ENCODE results near the gene PTMA.

Gene PTMA

DNA sequence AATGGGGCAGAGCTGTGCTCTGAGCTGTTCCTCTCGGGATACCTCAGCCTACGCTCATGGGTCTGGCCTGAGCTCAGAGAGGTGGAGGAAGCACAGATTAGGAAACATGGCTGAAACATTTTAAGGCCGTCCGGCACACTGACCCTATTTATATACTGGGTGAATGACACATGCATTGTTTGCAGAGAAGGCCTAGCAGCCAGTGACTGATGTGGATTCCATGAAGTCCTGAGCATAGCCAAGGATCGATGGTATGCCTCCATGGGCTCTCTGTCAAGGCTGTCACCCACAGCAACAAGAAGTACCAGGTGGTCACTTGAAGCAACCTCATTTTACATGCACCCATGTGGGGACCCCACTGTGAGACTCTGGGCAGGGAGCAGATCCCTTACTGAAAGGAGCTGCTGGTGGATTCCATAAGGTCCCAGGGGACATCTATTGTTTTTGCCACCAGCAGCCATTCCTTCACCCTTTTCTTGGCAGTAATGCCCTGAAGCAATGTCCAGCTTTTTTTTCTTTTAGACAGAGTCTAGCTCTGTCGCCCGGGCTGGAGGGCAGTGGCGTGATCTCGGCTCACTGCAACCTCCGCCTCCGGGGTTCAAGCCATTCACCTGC is 8.4 kb downstream of the PTMA start:
- H3K27ac Mint-ChIP-seq (ENCODE audit: low read depth): peak overlapping the region; percentile 86
- DNase-seq (ENCODE audit: low spot score in 2 of 2): no peak

DNA sequence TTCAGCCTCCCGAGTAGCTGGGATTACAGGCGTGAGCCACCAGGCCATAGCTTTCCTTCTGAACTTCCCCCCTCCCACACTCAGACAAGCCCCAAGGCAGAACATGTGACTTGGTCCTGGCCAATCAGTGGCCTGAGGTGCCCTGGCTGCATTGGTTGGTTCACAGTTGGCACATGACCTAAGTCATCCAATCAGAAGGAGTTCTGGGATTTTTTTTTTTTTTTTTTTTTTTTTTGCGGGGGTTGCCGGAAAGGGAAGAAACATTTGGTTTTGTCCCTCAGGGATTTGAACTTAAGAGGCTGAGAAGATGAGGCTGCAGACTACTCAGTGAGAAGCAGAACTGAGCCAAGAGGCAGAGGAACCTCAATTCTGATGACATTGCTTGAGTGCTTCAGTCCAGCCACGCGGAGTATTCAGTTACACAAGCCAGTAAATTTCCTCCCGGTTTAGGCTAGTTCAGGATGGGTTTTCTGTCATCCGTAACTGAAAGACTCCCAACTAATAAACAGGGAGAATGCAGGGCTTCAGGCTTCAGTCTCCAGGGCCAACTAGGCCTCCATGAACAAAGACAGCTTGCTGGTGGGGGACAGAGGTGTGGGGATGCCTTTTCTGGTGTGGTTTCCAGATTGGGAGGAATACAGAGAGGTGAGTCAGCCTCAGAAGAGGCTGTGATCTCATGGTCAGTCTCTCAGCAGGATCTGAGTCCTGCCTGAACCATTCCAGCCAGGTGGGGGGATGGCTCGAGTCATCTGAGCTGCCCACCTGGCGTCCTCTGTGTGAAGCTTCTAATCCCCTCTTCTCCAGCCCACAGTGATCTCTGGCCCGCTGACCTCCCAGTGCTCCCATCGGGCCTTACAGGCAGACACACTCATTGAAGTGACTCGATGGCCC is 9.2 kb downstream of the PTMA start:
- no peak for ATAC-seq (replicated peaks; ENCODE audit: extremely low read depth, poor library complexity, severe bottlenecking)
- peaks cover 25% of the 10 kb centered on the region for H3K4me1 Mint-ChIP-seq

More for the DNA sequence above, 8.4 kb downstream of the PTMA start:
- no peak for ATAC-seq (replicated peaks; ENCODE audit: extremely low read depth, poor library complexity, severe bottlenecking)
- H3K4me1 Mint-ChIP-seq: peaks cover 33% of the 10 kb centered on the region
- H3K9me3 Mint-ChIP-seq: no peaks in the 10 kb centered on the region
- no peak overlapping the region for H3K4me3 Mint-ChIP-seq
- no peaks in the 10 kb centered on the region for H3K27me3 Mint-ChIP-seq
- peaks cover 34% of the 10 kb centered on the region for H3K36me3 Mint-ChIP-seq (ENCODE audit: insufficient read depth)

DNA sequence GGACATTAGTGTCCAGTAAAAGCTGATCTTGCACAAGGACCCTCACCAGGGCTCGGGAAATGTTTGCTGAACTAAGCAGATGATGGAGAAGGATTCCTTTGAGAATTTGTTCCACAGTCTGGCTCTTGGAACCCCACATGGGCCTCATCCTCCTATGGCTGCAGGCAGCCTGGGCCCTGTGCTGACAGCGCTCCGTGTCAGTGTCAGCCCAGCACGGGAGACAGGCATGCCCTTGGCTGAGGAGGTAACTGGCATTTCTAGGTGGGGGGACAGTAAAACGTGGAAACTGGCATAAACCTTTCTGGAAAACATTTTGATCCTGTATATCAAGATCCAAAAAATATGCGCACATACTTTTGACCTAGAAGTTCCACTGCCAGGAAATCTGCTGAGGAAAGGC is 10.5 kb downstream of the PTMA start:
- H3K36me3 Mint-ChIP-seq (ENCODE audit: insufficient read depth): peaks cover 15% of the 10 kb centered on the region
- no peak for DNase-seq (ENCODE audit: low spot score in 2 of 2)
- no peaks in the 10 kb centered on the region for H3K27me3 Mint-ChIP-seq
- peaks cover 18% of the 10 kb centered on the region for H3K4me1 Mint-ChIP-seq
- no peaks in the 10 kb centered on the region for H3K9me3 Mint-ChIP-seq
- no peak overlapping the region for H3K27ac Mint-ChIP-seq (ENCODE audit: low read depth)
- no peak overlapping the region for H3K4me3 Mint-ChIP-seq
- ATAC-seq (replicated peaks; ENCODE audit: extremely low read depth, poor library complexity, severe bottlenecking): no peak

More for the DNA sequence above, 9.2 kb downstream of the PTMA start:
- DNase-seq (ENCODE audit: low spot score in 2 of 2): no peak
- no peak overlapping the region for H3K27ac Mint-ChIP-seq (ENCODE audit: low read depth)
- no peaks in the 10 kb centered on the region for H3K9me3 Mint-ChIP-seq
- no peaks in the 10 kb centered on the region for H3K27me3 Mint-ChIP-seq
- peaks cover 26% of the 10 kb centered on the region for H3K36me3 Mint-ChIP-seq (ENCODE audit: insufficient read depth)
- H3K4me3 Mint-ChIP-seq: no peak overlapping the region

DNA sequence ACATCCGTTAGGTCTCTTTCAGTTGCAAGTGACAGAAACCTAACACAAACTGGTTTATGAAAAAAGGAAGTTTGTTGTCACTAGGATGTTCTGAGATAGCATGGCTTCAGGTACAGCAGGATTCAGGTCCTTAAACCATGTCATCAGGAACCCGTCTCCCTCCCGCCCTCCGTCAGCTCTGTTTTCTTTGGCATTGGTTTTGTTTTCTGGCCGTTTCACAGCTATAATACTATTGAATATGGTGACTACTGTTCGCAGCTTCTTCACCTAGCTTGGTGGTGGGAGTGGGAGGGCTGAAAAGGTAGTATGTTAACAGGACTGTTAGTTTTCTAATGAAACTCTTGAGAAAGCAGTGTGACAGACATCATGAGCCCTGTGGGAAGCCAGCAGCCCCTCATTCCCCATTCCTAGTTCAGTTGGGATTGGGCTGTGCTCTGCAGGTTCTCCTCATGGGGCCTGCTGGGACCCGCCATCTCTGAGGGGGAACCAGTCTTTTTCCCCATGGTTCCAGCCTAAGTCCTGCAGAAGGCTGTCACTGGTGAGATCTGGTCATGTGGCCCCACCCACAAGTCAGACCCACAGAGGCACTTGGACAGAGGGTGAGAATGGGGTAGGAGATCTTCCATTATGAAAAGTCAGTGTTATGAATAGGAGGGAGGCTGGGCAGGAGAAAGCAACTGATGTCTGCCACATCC is 12.1 kb downstream of the PTMA start:
- no peak overlapping the region for H3K27ac Mint-ChIP-seq (ENCODE audit: low read depth)
- H3K36me3 Mint-ChIP-seq (ENCODE audit: insufficient read depth): peaks cover 5% of the 10 kb centered on the region
- no peaks in the 10 kb centered on the region for H3K9me3 Mint-ChIP-seq
- no peak for ATAC-seq (replicated peaks; ENCODE audit: extremely low read depth, poor library complexity, severe bottlenecking)
- no peaks in the 10 kb centered on the region for H3K27me3 Mint-ChIP-seq
- no peak for DNase-seq (ENCODE audit: low spot score in 2 of 2)
- no peak overlapping the region for H3K4me3 Mint-ChIP-seq
- H3K4me1 Mint-ChIP-seq: peaks cover 6% of the 10 kb centered on the region

DNA sequence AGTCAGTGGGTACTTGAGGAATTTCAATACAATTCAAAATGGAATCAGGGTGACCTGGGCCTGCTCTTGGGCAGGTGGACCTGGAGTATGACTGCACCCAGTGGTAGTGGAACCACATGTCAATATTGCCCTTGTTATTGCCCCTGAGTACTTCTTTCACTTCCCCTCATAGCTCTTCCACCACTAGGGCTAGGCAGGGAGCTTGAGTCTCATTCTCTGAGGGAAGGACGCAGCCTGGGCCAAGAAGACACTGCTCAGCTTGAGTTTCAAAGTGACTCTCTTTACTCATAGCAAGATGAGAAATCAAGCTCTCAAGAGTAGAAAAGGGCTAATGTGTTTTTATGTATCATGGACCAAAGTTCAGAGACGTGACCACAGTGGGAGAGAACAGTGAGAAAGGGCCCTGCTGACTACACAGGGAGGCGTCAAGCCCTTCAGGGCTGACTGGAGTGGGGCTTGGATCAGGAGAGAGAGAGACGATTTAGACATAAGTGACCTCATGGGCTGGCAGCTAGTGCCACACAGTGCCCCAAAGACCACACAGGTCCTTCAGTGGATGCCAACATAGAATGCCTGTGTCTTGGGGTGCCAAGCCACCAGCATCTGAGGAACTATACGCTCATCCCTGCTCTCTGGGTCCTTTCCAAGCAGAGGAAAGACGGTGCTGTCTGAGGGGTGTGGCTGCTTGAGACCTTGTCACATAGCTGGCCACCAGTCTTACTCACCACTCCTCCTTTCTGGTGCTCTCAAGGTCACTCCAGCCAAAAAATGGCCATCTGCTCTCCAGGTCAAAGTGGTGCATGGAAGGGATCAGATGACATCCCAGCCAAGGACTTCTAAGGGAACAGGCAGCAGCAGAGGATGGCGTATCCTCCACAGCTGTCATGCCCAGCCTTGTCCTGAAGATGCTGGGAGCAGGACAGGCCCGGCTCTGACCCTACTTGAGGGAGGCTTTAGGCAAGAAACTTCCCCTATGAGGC is 13.0 kb downstream of the PTMA start:
- H3K9me3 Mint-ChIP-seq: no peaks in the 10 kb centered on the region
- no peak for DNase-seq (ENCODE audit: low spot score in 2 of 2)
- H3K4me1 Mint-ChIP-seq: no peaks in the 10 kb centered on the region
- no peak for ATAC-seq (replicated peaks; ENCODE audit: extremely low read depth, poor library complexity, severe bottlenecking)
- no peak overlapping the region for H3K27ac Mint-ChIP-seq (ENCODE audit: low read depth)
- H3K4me3 Mint-ChIP-seq: no peak overlapping the region
- H3K27me3 Mint-ChIP-seq: no peaks in the 10 kb centered on the region
- H3K36me3 Mint-ChIP-seq (ENCODE audit: insufficient read depth): peaks cover 5% of the 10 kb centered on the region

DNA sequence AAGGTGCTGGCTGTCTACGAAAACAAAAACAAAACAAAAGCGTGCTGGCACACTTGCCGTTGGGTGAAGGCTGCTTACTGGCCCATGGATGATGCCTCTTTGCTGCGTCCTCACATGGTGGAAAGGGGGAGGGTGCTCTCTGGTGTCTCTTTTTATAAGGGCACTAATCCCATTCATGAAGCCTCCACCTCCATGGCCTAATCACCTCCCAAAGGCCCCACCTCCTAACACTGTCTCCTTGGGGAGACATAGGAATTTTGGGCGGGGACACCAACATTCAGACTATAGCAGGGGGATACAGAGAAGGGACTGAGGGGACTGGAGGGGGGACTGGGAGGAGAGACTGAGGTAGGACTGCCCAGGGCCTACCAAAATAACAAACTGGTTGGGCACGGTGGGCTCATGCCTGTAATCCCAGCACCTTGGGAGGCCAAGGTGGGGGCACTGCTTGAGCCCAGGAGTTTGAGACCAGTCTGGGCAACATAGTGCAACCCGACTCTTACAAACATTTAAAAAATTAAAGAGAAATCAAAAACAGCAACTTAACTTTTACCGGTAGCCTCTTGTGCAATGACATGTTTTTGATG is 14.5 kb downstream of the PTMA start:
- peaks cover 5% of the 10 kb centered on the region for H3K36me3 Mint-ChIP-seq (ENCODE audit: insufficient read depth)
- no peaks in the 10 kb centered on the region for H3K4me1 Mint-ChIP-seq
- H3K4me3 Mint-ChIP-seq: no peak overlapping the region
- no peaks in the 10 kb centered on the region for H3K9me3 Mint-ChIP-seq
- no peak for DNase-seq (ENCODE audit: low spot score in 2 of 2)
- H3K27me3 Mint-ChIP-seq: no peaks in the 10 kb centered on the region
- H3K27ac Mint-ChIP-seq (ENCODE audit: low read depth): no peak overlapping the region
- ATAC-seq (replicated peaks; ENCODE audit: extremely low read depth, poor library complexity, severe bottlenecking): no peak

DNA sequence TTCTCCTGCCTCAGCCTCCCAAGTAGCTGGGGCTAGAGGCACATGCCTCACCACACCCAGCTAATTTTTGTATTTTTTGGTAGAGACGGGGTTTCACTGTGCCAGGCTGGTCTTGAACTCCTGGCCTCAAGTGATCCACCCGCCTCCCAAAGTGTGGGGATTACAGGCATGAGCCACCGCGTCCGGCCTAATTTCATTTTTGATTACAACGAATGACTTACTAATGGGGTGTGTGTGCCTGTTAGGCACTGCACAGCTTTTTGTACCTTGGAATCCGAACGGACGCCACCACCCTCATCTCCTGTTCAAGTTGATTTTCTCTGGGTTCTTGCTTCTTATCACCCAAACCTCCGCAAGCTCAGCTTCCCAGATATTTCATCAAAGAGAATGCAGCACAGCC is 17.2 kb downstream of the PTMA start:
- Mint-ChIP-seq H3K9me3 (no peaks in the 10 kb centered on the region), H3K4me1 (no peaks in the 10 kb centered on the region), H3K36me3 (ENCODE audit: insufficient read depth) (peaks cover 2% of the 10 kb centered on the region), H3K27me3 (no peaks in the 10 kb centered on the region), H3K4me3 (no peak overlapping the region), H3K27ac (ENCODE audit: low read depth) (no peak overlapping the region)
- ATAC-seq (replicated peaks; ENCODE audit: extremely low read depth, poor library complexity, severe bottlenecking) (no peak), DNase-seq (ENCODE audit: low spot score in 2 of 2) (no peak)

DNA sequence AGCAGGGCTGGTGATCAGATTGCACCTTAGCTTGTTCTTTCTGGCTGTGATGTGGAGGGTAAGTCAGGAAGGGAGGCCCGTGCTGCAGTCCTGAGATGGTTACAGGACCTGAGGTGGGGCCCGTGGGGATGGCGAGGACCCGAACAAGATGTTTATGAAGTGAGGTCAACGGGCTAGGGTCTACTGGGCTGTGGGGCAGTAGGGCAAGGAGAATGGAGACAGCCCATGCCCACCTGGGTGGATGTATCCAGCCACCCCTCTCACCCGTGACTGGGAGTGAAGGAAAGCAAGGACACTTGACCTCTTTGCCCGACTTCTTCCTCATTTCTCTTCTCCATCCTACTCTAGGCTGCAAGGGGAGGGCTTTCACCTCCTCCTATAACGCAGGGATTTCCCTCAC is 18.0 kb downstream of the PTMA start:
- no peaks in the 10 kb centered on the region for H3K4me1 Mint-ChIP-seq
- no peaks in the 10 kb centered on the region for H3K27me3 Mint-ChIP-seq
- H3K4me3 Mint-ChIP-seq: no peak overlapping the region
- ATAC-seq (replicated peaks; ENCODE audit: extremely low read depth, poor library complexity, severe bottlenecking): no peak
- H3K36me3 Mint-ChIP-seq (ENCODE audit: insufficient read depth): peaks cover 4% of the 10 kb centered on the region
- no peak for DNase-seq (ENCODE audit: low spot score in 2 of 2)
- H3K9me3 Mint-ChIP-seq: no peaks in the 10 kb centered on the region
- no peak overlapping the region for H3K27ac Mint-ChIP-seq (ENCODE audit: low read depth)

DNA sequence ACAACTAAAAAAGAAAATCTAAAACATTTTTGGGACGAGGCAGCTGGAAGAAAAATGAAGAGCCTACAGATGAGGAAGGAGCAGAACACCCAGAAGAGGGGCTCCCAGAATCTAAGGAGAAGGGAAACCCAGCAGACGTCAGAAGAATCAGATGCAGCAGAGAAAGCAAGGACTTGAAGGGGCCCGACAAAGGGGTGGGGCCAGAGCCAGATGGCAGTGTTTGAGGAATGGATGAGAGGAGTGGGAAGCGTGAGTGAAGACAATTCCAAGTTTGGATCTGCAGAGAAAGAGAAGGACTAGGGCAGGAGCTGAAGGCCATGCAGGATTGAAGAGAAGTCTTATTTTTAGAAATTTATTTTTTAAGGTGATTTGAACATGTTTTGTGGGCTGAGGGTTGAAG is 19.3 kb downstream of the PTMA start:
- peaks cover 8% of the 10 kb centered on the region for H3K36me3 Mint-ChIP-seq (ENCODE audit: insufficient read depth)
- no peaks in the 10 kb centered on the region for H3K9me3 Mint-ChIP-seq
- no peak for DNase-seq (ENCODE audit: low spot score in 2 of 2)
- ATAC-seq (replicated peaks; ENCODE audit: extremely low read depth, poor library complexity, severe bottlenecking): no peak
- no peak overlapping the region for H3K27ac Mint-ChIP-seq (ENCODE audit: low read depth)
- H3K4me3 Mint-ChIP-seq: no peak overlapping the region
- H3K27me3 Mint-ChIP-seq: no peaks in the 10 kb centered on the region
- no peaks in the 10 kb centered on the region for H3K4me1 Mint-ChIP-seq

DNA sequence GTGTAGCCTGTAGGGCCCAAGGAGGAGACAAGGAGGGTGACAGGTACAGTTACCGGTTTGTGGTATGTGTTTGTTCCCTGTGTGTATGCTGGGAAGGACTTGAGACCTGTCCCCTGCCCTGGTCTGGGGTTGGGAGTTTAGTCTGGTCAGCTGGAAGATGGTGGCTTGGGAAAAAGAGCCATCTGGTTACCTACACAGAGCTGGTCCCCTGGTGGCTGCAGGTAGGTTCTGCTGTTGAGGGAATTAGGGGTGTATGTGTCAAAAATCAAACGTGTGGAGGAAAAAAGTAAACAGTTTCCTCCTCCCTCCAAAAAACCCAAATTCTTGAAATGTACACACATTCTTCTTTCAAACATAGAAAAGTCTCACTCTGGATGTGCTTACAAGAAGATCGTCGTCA is 24.3 kb downstream of the PTMA start:
- H3K27ac Mint-ChIP-seq (ENCODE audit: low read depth): no peak overlapping the region
- peaks cover 23% of the 10 kb centered on the region for H3K36me3 Mint-ChIP-seq (ENCODE audit: insufficient read depth)
- no peaks in the 10 kb centered on the region for H3K4me1 Mint-ChIP-seq
- no peaks in the 10 kb centered on the region for H3K9me3 Mint-ChIP-seq
- DNase-seq (ENCODE audit: low spot score in 2 of 2): no peak
- H3K4me3 Mint-ChIP-seq: no peak overlapping the region
- H3K27me3 Mint-ChIP-seq: no peaks in the 10 kb centered on the region
- ATAC-seq (replicated peaks; ENCODE audit: extremely low read depth, poor library complexity, severe bottlenecking): no peak

DNA sequence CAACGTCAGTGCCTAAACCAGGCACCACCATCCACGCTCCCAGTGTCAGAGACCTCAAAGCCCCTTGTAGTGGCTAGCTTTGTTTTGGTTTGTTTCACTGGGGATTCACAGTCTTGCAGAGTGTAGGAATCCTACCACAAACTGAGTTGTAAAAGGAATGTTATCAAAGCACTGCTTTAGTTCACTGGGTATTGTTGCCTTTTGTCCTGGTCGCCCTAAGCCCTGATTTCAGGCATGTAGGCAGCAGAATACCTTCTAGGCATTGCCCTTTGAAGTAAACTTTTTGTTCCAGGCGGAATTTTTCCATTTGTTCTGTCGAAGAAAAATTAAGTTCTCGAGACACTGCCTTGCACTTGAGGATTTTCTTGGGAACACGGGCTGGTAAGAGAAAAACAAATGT is 29.4 kb downstream of the PTMA start:
- Mint-ChIP-seq H3K27me3 (no peaks in the 10 kb centered on the region), H3K4me3 (no peak overlapping the region), H3K36me3 (ENCODE audit: insufficient read depth) (peaks cover 31% of the 10 kb centered on the region), H3K9me3 (no peaks in the 10 kb centered on the region), H3K27ac (ENCODE audit: low read depth) (no peak overlapping the region), H3K4me1 (no peaks in the 10 kb centered on the region)
- DNase-seq (ENCODE audit: low spot score in 2 of 2) (no peak), ATAC-seq (replicated peaks; ENCODE audit: extremely low read depth, poor library complexity, severe bottlenecking) (no peak)

All from central memory CD8-positive, alpha-beta T cell (primary cell).